Epithelial cell of proximal tubule (primary cell): ENCODE measurements around the gene OR2AG2. TPM values are rescaled to one million over a fixed set of nuclear protein-coding genes. Genes with fewer than 3 reads are reported as not detected.

ENCODE experiments used
- DNase-seq: peaks from one replicate; pipeline ENCODE4 v3.0.0-alpha.2; 2011; ENCODE audit warnings: low read depth
- H3K4me3 ChIP-seq: 2 replicates; pipeline ENCODE4 v1.5.1; 2011; ENCODE audit warnings: low read depth, mild to moderate bottlenecking, low read length
- CTCF ChIP-seq: conservative IDR thresholded peaks from 2 replicates; pipeline ENCODE4 v1.5.1; 2012; ENCODE audit warnings: low read depth, mild to moderate bottlenecking, low read length
- total RNA-seq: library from RNA; depleted of rRNA; stranded (reverse); fragments of >200 nt; gene quantifications from 2 replicates; pipeline ENCODE4 v1.2.3, GENCODE V29; 2015

Gene OR2AG2
- total RNA-seq, 1 donor from 2014 or later = not detected

- no peak overlapping the region for H3K4me3 ChIP-seq
- no peak for DNase-seq
- no peak for TF ChIP-seq CTCF
Observed at GRCh38 chr11:6717426-6717825, 54.4 kb downstream of the OR2AG2 start.

Other genes starting within 250 kb of the OR2AG2 start
- 6.7 and 20.5 TPM in 2 replicates for gene RRP8, start 168.4 kb downstream of the OR2AG2 start, total RNA-seq
- 118 and 184 TPM in 2 replicates for gene ILK, start 168.2 kb downstream of the OR2AG2 start, total RNA-seq
- 108 and 205 TPM in 2 replicates for gene TAF10, start 159.8 kb downstream of the OR2AG2 start, total RNA-seq
- gene TPP1, start 152.6 kb downstream of the OR2AG2 start, total RNA-seq = 7.4 and 15.4 TPM in 2 replicates
- 1.2 and 1.8 TPM in 2 replicates for gene DCHS1, start 116.2 kb downstream of the OR2AG2 start, total RNA-seq
- 44.7 and 62.6 TPM in 2 replicates for gene MRPL17, start 88.6 kb downstream of the OR2AG2 start, total RNA-seq
- gene OR2AG1, start 11.0 kb upstream of the OR2AG2 start, total RNA-seq = not detected in 2 replicates
- 0.07 TPM in 1 of 2 replicates, not detected in the other for gene OR6A2, start 27.7 kb upstream of the OR2AG2 start, total RNA-seq
- gene OR10A5, start 73.7 kb upstream of the OR2AG2 start, total RNA-seq = not detected in 2 replicates
- not detected in 2 replicates for gene OR10A2, start 91.1 kb upstream of the OR2AG2 start, total RNA-seq
- gene OR10A4, start 104.6 kb upstream of the OR2AG2 start, total RNA-seq = not detected in 2 replicates
- gene OR2D2, start 120.5 kb upstream of the OR2AG2 start, total RNA-seq = 0.35 TPM in 1 of 2 replicates, not detected in the other
- not detected in 2 replicates for gene OR2D3, start 149.0 kb upstream of the OR2AG2 start, total RNA-seq
- gene ZNF215, start 154.4 kb upstream of the OR2AG2 start, total RNA-seq = 2.8 and 5.6 TPM in 2 replicates
- 1.1 and 1.5 TPM in 2 replicates for gene ZNF214, start 248.4 kb upstream of the OR2AG2 start, total RNA-seq
- gene NLRP14, start 248.5 kb upstream of the OR2AG2 start, total RNA-seq = 0.23 TPM in 1 of 2 replicates, not detected in the other